Measurements from ENCODE around the gene SPC25. TPM values are rescaled to one million over a fixed set of nuclear protein-coding genes. Genes with fewer than 3 reads are reported as not detected.

SPC25 gene
- total and polyA plus RNA-seq, 9 donors = 0.34 to 2.4 (median 0.84) TPM

GRCh38 chr2:168913495-168913894, 23.3 kb upstream of the SPC25 start:
- Histone ChIP-seq H3K27me3 (no peaks in the 10 kb centered on the region), H3K27ac (no peak overlapping the region), H3K36me3 (no peaks in the 10 kb centered on the region), H3K4me1 (ENCODE audit: insufficient read depth) (peaks cover 2% of the 10 kb centered on the region), H3K9me3 (no peaks in the 10 kb centered on the region), H3K4me3 (no peak overlapping the region)
- WGBS, 3 donors = 85 to 93% (median 90%) methylated on average over 4 of the region's 4 CpGs
- intact Hi-C loops (cut with DNase I) = loop anchor here in 3 of 4 donors (10.0 kb wide), 2 partner anchors 139 to 569 kb away; no protein-coding TSS in a partner anchor
- DNase-seq = no peak
- TF ChIP-seq CTCF (IDR thresholded peaks at IDR 0.05) (no peak), EP300 (IDR thresholded peaks at IDR 0.05) (no peak), POLR2A (IDR thresholded peaks at IDR 0.05) (no peak)

DNA sequence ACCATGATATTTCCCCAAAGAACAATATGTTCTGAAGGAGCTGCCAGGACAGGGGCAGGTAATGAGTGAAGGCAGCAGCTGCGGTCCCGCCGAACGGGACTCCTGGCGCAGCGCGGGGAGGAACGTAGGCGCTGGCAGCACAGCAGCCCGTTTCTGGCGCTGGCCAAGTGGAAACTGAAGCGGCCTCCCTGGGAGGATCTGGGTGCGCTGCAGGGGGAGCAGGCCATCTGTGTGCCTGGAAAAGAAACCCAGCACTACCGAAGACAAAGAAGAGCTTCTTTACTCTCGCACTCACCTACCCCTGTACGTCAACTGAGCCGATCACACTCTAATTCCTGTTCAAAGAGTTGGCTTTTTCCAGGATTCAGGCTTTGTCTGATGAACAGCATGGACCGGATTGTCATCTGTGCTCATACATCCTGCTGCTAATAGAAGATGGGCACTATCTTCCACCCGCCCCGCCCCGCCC, 22.7 kb upstream of the SPC25 start:
- TF ChIP-seq CTCF (IDR thresholded peaks at IDR 0.05) = no peak
- TF ChIP-seq POLR2A (IDR thresholded peaks at IDR 0.05) = no peak
- intact Hi-C loops (cut with DNase I) = loop anchor here in 3 of 4 donors (10.0 kb wide), 2 partner anchors 138 to 568 kb away; no protein-coding TSS in a partner anchor
- Histone ChIP-seq H3K4me1 (ENCODE audit: insufficient read depth) (peaks cover 2% of the 10 kb centered on the region), H3K27ac (no peak overlapping the region), H3K4me3 (no peak overlapping the region), H3K9me3 (no peaks in the 10 kb centered on the region), H3K27me3 (no peaks in the 10 kb centered on the region), H3K36me3 (no peaks in the 10 kb centered on the region)
- 13 to 30% (median 21%) methylated on average over 21 of the region's 21 CpGs for WGBS, 3 donors
- peak; percentile 27 to 78 (median 53) for DNase-seq

DNA sequence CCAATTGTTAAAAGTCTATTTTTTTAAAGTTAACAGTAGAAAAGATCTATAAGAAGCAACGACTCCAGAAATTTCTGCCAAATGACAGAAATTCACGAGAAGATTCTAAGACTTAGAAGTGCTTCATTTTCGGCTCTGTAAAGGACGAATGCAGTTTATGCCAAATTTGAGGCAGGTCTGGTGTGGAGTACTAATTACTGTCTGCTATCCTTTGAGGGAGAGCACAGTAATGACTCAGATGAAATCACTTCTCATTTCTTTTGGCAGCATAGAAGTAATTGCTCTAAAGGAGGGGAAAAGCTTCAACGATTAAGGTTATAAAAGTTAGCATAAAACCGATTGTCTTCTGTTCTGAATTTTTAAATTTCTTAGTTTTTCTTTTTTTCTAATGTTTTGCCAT, 22.2 kb upstream of the SPC25 start:
- WGBS, 3 donors = 24 to 37% (median 31%) methylated on average over 6 of the region's 6 CpGs
- intact Hi-C loops (cut with DNase I) = loop anchor here in 3 of 4 donors (10.0 kb wide), 2 partner anchors 138 to 568 kb away; no protein-coding TSS in a partner anchor
- Histone ChIP-seq H3K27me3 (no peaks in the 10 kb centered on the region), H3K27ac (no peak overlapping the region), H3K4me1 (ENCODE audit: insufficient read depth) (peaks cover 2% of the 10 kb centered on the region), H3K36me3 (no peaks in the 10 kb centered on the region), H3K9me3 (no peaks in the 10 kb centered on the region), H3K4me3 (no peak overlapping the region)
- TF ChIP-seq POLR2A (IDR thresholded peaks at IDR 0.05) = no peak
- TF ChIP-seq EP300 (IDR thresholded peaks at IDR 0.05) = no peak
- no peak for TF ChIP-seq CTCF (IDR thresholded peaks at IDR 0.05)
- DNase-seq = no peak

DNA sequence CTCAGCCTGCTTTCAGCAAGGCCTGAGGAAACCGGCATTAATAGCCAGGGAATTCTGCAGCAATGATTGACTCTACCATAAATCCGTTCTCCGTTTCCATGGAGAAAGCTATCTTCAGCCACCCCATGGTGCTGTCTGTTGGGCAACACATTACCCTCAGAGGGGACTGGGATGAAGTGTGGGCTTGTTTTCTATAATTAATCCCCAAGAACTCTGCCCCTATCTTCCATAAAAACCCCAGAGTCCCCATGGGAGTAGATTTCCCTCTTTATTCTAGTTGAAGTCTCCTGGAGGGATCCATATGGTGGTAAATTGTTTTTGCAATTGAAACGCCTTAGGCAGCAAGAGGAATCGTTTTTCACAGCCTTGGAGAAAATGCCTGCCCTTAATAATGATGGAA, 20.1 kb upstream of the SPC25 start:
- Histone ChIP-seq H3K4me1 (ENCODE audit: insufficient read depth) (peaks cover 2% of the 10 kb centered on the region), H3K27me3 (no peaks in the 10 kb centered on the region), H3K27ac (no peak overlapping the region), H3K9me3 (no peaks in the 10 kb centered on the region), H3K4me3 (no peak overlapping the region), H3K36me3 (no peaks in the 10 kb centered on the region)
- WGBS, 3 donors = 77 to 81% (median 81%) methylated on average over 5 of the region's 5 CpGs
- no peak for DNase-seq
- intact Hi-C loops (cut with DNase I) = loop anchor here in 3 of 4 donors (10.0 kb wide), 2 partner anchors 136 to 566 kb away; no protein-coding TSS in a partner anchor
- no peak for TF ChIP-seq CTCF (IDR thresholded peaks at IDR 0.05)
- no peak for TF ChIP-seq EP300 (IDR thresholded peaks at IDR 0.05)
- TF ChIP-seq POLR2A (IDR thresholded peaks at IDR 0.05) = no peak

Data from ovary (tissue), 9 donors.